GM18505 (cell line): ENCODE measurements around the gene RASD1.

ENCODE experiments used
- ATAC-seq: cut with Tn5 transposase; IDR thresholded peaks from one replicate; pipeline ENCODE4 v1.9.1; 2021; ENCODE audit not compliant: unreplicated experiment
- POLR2A ChIP-seq: IDR thresholded peaks from 4 replicates; pipeline ENCODE4 v1.6.1; 2011; ENCODE audit warnings: borderline replicate concordance; ENCODE audit not compliant: insufficient read depth, insufficient read length; ENCODE audit errors: extremely low read depth

RASD1 gene

GRCh38 chr17:17536702-17537101 lies 40.5 kb upstream of the RASD1 start:
- TF ChIP-seq POLR2A: no peak
- no peak for ATAC-seq

GRCh38 chr17:17535957-17536356 lies 39.8 kb upstream of the RASD1 start:
- TF ChIP-seq POLR2A: no peak

GRCh38 chr17:17533901-17534441 lies 37.8 kb upstream of the RASD1 start:
- no peak for ATAC-seq

More at GRCh38 chr17:17535957-17536356, 39.8 kb upstream of the RASD1 start:
- ATAC-seq: no peak

GRCh38 chr17:17532991-17533390 lies 36.8 kb upstream of the RASD1 start:
- ATAC-seq: no peak
- TF ChIP-seq POLR2A: no peak

More at GRCh38 chr17:17533901-17534441, 37.8 kb upstream of the RASD1 start:
- no peak for TF ChIP-seq POLR2A

GRCh38 chr17:17531156-17531555 lies 35.0 kb upstream of the RASD1 start:
- ATAC-seq: no peak

GRCh38 chr17:17528696-17529652 lies 32.8 kb upstream of the RASD1 start:
- no peak for ATAC-seq
- TF ChIP-seq POLR2A: no peak

More at GRCh38 chr17:17531156-17531555, 35.0 kb upstream of the RASD1 start:
- TF ChIP-seq POLR2A: no peak

- TF ChIP-seq POLR2A: no peak
- ATAC-seq: no peak
Measured at GRCh38 chr17:17527956-17528500, 31.8 kb upstream of the RASD1 start.

- no peak for TF ChIP-seq POLR2A
- ATAC-seq: no peak
Measured at GRCh38 chr17:17527534-17527933, 31.3 kb upstream of the RASD1 start.

GRCh38 chr17:17526369-17526768 lies 30.2 kb upstream of the RASD1 start:
- no peak for ATAC-seq

GRCh38 chr17:17525956-17526355 lies 29.8 kb upstream of the RASD1 start:
- no peak for ATAC-seq
- TF ChIP-seq POLR2A: no peak

More at GRCh38 chr17:17526369-17526768, 30.2 kb upstream of the RASD1 start:
- TF ChIP-seq POLR2A: no peak

GRCh38 chr17:17525311-17525710 lies 29.1 kb upstream of the RASD1 start:
- no peak for TF ChIP-seq POLR2A
- no peak for ATAC-seq

- ATAC-seq: no peak
Measured at GRCh38 chr17:17523731-17524490, 27.7 kb upstream of the RASD1 start.

GRCh38 chr17:17523001-17523730 lies 27.0 kb upstream of the RASD1 start:
- no peak for ATAC-seq
- no peak for TF ChIP-seq POLR2A

More at GRCh38 chr17:17523731-17524490, 27.7 kb upstream of the RASD1 start:
- TF ChIP-seq POLR2A: no peak

- TF ChIP-seq POLR2A: no peak
Measured at GRCh38 chr17:17520599-17521232, 24.5 kb upstream of the RASD1 start.

More at GRCh38 chr17:17520599-17521232, 24.5 kb upstream of the RASD1 start:
- no peak for ATAC-seq
